HCT116 (cell line): Measurements from ENCODE around the gene KPNA2. TPM values are rescaled to one million over a fixed set of nuclear protein-coding genes. Genes with fewer than 3 reads are reported as not detected.
"Not testable (repeated sequence)": the region's sequence is repeated elsewhere in the genome, so short reads cannot be mapped to it uniquely, and the experiment has no call there.

Experiments
- ATAC-seq: fragments of 200-7000 bp; cut with Tn5 transposase; 2 replicates; pipeline ENCODE4 v1.9.1; 2020; ENCODE audit warnings: mild to moderate bottlenecking, moderate library complexity
- BruUV-seq: library from RNA; stranded (reverse); fragments of 400-500 nt; replicated peaks from 2 replicates; lab custom pipeline; 2021; lab: Mats Ljungman, UMichigan
- CTCF ChIA-PET: fragments of 300-600 bp; sonication (Branson Sonifier 250); formaldehyde crosslinking; loops from one replicate; lab custom pipeline; 2021; ENCODE audit warnings: antibody characterized with exemption; lab: Charles Lee
- POLR2A ChIA-PET: fragments of 300-600, 350-600 bp; sonication (Branson Sonifier 250); formaldehyde crosslinking; loops from one replicate; lab custom pipeline; 2021; ENCODE audit warnings: antibody characterized with exemption; lab: Charles Lee
- RAD21 ChIA-PET, 2 experiments: fragments of 300-600 bp; sonication (Branson Sonifier 250); formaldehyde crosslinking; loops; one replicate each; lab custom pipeline; 2023; ENCODE audit warnings: low total read pairs in 2 of 2; ENCODE audit not compliant: uncharacterized antibody in 2 of 2, unreplicated experiment in 2 of 2, low non-redundant PET in 1 of 2; lab: Charles Lee
- DNase-seq: peaks from one replicate; pipeline ENCODE4 v3.0.0-alpha.2; 2010; ENCODE audit warnings: low read depth, low spot score
- H2AFZ ChIP-seq: fragments of 200-600 bp; shearing (Covaris generic), sonication (generic); 2 replicates; pipeline ENCODE4 v1.6.1; 2017; ENCODE audit warnings: low read depth, mixed run types, mixed read lengths, antibody characterized with exemption, low read length; ENCODE audit not compliant: poor library complexity, severe bottlenecking
- H3K27ac ChIP-seq: 2 replicates; pipeline ENCODE4 v1.5.1; 2012; ENCODE audit warnings: low read depth, low read length
- H3K27me3 ChIP-seq: fragments of 200-600 bp; sonication (generic); 2 replicates; pipeline ENCODE4 v1.6.1; 2016; ENCODE audit warnings: mixed run types, low read length, mixed read lengths; ENCODE audit not compliant: insufficient read depth
- H3K36me3 ChIP-seq, 2 experiments: fragments of 200-500 bp in 1 of 2; fragments of 200-600 bp in 1 of 2; sonication (Bioruptor generic) in 1 of 2; sonication (generic) in 1 of 2; 2 replicates each; pipeline versions ENCODE4 v1.5.1 to v1.6.1; 2014 to 2016; ENCODE audit warnings: low read length in 2 of 2, inconsistent platforms in 1 of 2, mixed read lengths in 1 of 2, mixed run types in 1 of 2; ENCODE audit not compliant: insufficient read depth in 2 of 2, control insufficient read depth in 1 of 2
- H3K4me1 ChIP-seq, 2 experiments: fragments of 200-600 bp in 1 of 2; sonication (generic) in 1 of 2; 2 replicates each; pipeline versions ENCODE4 v1.5.1 to v1.6.1; 2012 to 2017; ENCODE audit warnings: low read length in 2 of 2, inconsistent platforms in 1 of 2, mild to moderate bottlenecking in 1 of 2, mixed read lengths in 1 of 2, mixed run types in 1 of 2, moderate library complexity in 1 of 2; ENCODE audit not compliant: insufficient read depth in 2 of 2, control insufficient read depth in 1 of 2
- H3K4me2 ChIP-seq: fragments of 200-600 bp; sonication (generic); 2 replicates; pipeline ENCODE4 v1.6.1; 2017; ENCODE audit warnings: mixed run types, low read length, mixed read lengths
- H3K4me3 ChIP-seq, 2 experiments: fragments of 200-600 bp in 1 of 2; sonication (generic) in 1 of 2; replicated peaks in 1 of 2; 2 replicates each; pipeline ENCODE4 v1.5.1; 2011 to 2016; ENCODE audit warnings: low read length in 2 of 2, control low read depth in 1 of 2, low read depth in 1 of 2, mild to moderate bottlenecking in 1 of 2, mixed read lengths in 1 of 2, mixed run types in 1 of 2
- H3K79me2 ChIP-seq: fragments of 200-600 bp; sonication (generic); 2 replicates; pipeline ENCODE4 v1.6.1; 2017; ENCODE audit warnings: mild to moderate bottlenecking, mixed run types, low read length, moderate library complexity, mixed read lengths; ENCODE audit not compliant: insufficient read depth
- H3K9ac ChIP-seq: fragments of 200-600 bp; sonication (generic); 2 replicates; pipeline ENCODE4 v1.6.1; 2016; ENCODE audit warnings: low read length, mixed read lengths
- H3K9me2 ChIP-seq: fragments of 200-600 bp; sonication (generic), shearing (Covaris generic); 2 replicates; pipeline ENCODE4 v1.6.1; 2017; ENCODE audit warnings: mixed run types, mild to moderate bottlenecking, moderate library complexity; ENCODE audit not compliant: insufficient read depth
- H3K9me3 ChIP-seq, 2 experiments: fragments of 200-500 bp in 1 of 2; fragments of 200-600 bp in 1 of 2; sonication (Bioruptor generic) in 1 of 2; sonication (generic) in 1 of 2; 2 replicates each; pipeline ENCODE4 v1.6.1; 2014 to 2017; ENCODE audit warnings: low read length in 2 of 2, mixed read lengths in 2 of 2, inconsistent platforms in 1 of 2, low read depth in 1 of 2, mild to moderate bottlenecking in 1 of 2, mixed run types in 1 of 2, moderate library complexity in 1 of 2; ENCODE audit not compliant: control insufficient read depth in 1 of 2, insufficient read depth in 1 of 2
- H4K20me1 ChIP-seq: fragments of 200-600 bp; sonication (generic), shearing (Covaris generic); 2 replicates; pipeline ENCODE4 v1.6.1; 2017; ENCODE audit warnings: mixed run types, mild to moderate bottlenecking, moderate library complexity; ENCODE audit not compliant: insufficient read depth
- EZH2 ChIP-seq: fragments of 200-600 bp; sonication (generic); IDR thresholded peaks from 2 replicates; pipeline ENCODE4 v1.6.1; 2017; ENCODE audit warnings: antibody characterized with exemption, mixed run types
- FOSL1 ChIP-seq: IDR thresholded peaks from 2 replicates; pipeline ENCODE4 v1.6.1; 2012; ENCODE audit warnings: low read depth
- SP1 ChIP-seq: IDR thresholded peaks from 2 replicates; pipeline ENCODE4 v1.6.1; 2012; ENCODE audit warnings: low read depth
- SRF ChIP-seq: IDR thresholded peaks from 2 replicates; pipeline ENCODE4 v1.6.1; 2012; ENCODE audit warnings: low read depth
- TCF7L2 ChIP-seq: IDR thresholded peaks from 2 replicates; pipeline ENCODE4 v1.7.0; 2011; ENCODE audit warnings: borderline replicate concordance, inconsistent platforms; ENCODE audit not compliant: insufficient read depth, insufficient read length; ENCODE audit errors: extremely low read depth
- YY1 ChIP-seq: IDR thresholded peaks from 2 replicates; pipeline ENCODE4 v1.6.1; 2011; ENCODE audit warnings: low read length, low read depth, moderate library complexity, mild to moderate bottlenecking; ENCODE audit not compliant: insufficient replicate concordance; ENCODE audit errors: extremely low read depth
- ZNF274 ChIP-seq: fragments of 200-500 bp; sonication (Bioruptor generic); IDR thresholded peaks from 2 replicates; pipeline ENCODE4 v1.6.1; 2014; ENCODE audit warnings: mild to moderate bottlenecking, low read depth, low read length, inconsistent platforms
- intact Hi-C: fragments of 100-400 bp; cut with micrococcal nuclease; formaldehyde crosslinking; loops from 2 replicates; pipeline ENCODE4 v1.10.0; 2022
- total RNA-seq: library from RNA; stranded (reverse); gene quantifications from one replicate; pipeline ENCODE4 v1.2.1, GENCODE V29; 2021; ENCODE audit not compliant: unreplicated experiment
- TF ChIP-seq, protein P1 (sequence below): IDR thresholded peaks from 2 replicates; pipeline ENCODE4 v1.6.1; 2012
- TF ChIP-seq, protein P2 (sequence below), 3 experiments: fragments of 200-600 bp in 1 of 3; sonication (generic) in 1 of 3; IDR thresholded peaks in 2 of 3; conservative IDR thresholded peaks in 1 of 3; 2 replicates each; pipeline ENCODE4 v1.5.1; 2012 to 2017; ENCODE audit warnings: low read depth in 2 of 3, low read length in 2 of 3, antibody characterized with exemption in 1 of 3, borderline replicate concordance in 1 of 3, control low read depth in 1 of 3, mild to moderate bottlenecking in 1 of 3, mixed read lengths in 1 of 3, mixed run types in 1 of 3, moderate library complexity in 1 of 3; ENCODE audit not compliant: insufficient read depth in 1 of 3

KPNA2 gene
- total RNA-seq, 1 experiment from 2014 or later: 330 TPM

DNA sequence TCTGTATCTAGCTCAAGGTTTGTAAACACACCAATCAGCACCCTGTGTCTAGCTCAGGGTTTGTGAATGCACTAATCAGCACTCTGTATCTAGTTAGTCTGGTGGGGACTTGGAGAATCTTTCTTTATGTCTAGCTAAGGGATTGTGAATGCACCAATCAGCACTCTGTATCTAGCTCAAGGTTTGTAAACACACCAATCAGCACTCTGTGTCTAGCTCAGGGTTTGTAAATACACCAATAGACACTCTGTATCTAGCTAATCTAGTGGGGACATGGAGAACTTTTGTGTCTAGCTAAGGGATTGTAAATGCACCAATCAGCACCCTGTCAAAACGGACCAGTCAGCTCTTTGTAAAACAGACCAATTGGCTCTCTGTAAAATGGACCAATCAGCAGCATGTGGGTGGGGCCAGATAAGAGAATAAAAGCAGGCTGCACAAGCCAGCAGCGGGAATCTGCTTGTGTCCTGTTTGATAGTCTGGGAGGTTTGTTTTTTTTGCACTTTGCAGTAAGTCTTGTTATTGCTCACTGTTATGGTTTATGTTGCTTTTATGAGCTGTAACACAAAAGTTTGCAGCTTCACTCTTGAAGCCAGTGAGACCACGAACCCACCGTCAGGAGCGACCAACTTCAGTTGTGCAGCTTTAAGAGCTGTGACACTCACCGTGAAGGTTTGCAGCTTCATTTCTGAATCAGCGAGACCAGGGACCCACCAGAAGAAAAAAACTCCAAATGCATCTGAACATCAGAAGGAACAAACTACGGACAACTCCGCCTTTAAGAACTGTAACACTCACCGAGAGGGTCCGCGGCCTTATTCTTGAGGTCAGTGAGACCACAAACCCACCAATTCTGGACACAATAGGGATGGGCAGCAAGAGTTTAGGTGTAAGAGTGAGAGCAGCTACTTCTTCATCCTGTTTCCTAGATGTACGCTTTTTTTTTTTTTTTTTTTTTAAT lies 46.0 kb downstream of the KPNA2 start:
- TSS peak; percentile 84 for BruUV-seq
- ATAC-seq, H3K4me3 ChIP-seq, H3K9me3 ChIP-seq, RAD21 ChIA-PET, H3K9me2 ChIP-seq: not testable (repeated sequence)
- peak; percentile 35; the same call in 1 of the 2 replicates for TF ChIP-seq SP1
- TF ChIP-seq, all 23 proteins: peak for 1; not testable (repeated sequence) for 22
- DNase-seq, H3K27me3 ChIP-seq, H3K4me1 ChIP-seq, intact Hi-C loops, H3K79me2 ChIP-seq, H3K9ac ChIP-seq, CTCF ChIA-PET, H3K4me2 ChIP-seq, H3K36me3 ChIP-seq, H2AFZ ChIP-seq, H3K27ac ChIP-seq, H4K20me1 ChIP-seq: not testable (repeated sequence)
- POLR2A ChIA-PET: interaction anchor here (0.8 to 0.9 kb wide), 2 partner anchors 18 to 87 kb away, joined by 3 read pairs; no protein-coding TSS in a partner anchor

DNA sequence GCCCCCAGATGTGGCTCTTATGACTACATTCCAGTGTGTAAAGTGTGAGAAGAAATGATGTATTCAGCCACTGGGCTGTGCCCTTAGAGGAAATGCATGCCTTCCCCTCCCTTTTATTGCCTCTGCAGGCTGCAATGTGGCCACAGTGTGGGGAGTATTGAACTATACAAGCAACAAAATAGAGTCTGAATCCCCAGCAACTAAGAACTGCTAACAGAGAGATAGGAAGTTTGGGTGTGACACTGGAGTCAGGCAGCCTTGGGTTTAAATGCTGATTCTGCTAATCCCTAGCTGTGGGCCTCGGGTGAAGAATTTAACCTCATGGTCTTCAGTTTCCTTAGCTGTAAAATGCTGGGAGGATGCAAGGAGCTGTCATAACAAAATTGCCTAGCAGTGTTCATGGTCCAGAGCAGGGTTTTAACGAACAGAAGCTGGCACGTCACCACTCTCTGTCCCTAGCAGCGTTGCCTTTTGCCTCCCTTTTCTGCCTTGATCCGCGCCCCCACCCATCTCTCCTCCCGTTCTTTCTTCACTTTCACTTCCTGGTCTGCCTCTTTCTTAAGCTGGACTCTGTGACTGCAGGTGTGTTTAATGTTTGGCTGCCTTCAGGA lies 50.3 kb downstream of the KPNA2 start:
- peaks cover 15 to 19% of the 10 kb centered on the region in 2 experiments for H3K4me1 ChIP-seq
- ChIA-PET CTCF (no interaction called here), RAD21 (no interaction called here), POLR2A (no interaction called here)
- DNase-seq: no peak
- H2AFZ ChIP-seq: no peak overlapping the region
- no peak overlapping the region for H3K4me3 ChIP-seq
- TF ChIP-seq EZH2 (no peak), TCF7L2 (no peak), SP1 (no peak), FOSL1 (no peak), YY1 (no peak), ZNF274 (no peak), SRF (no peak)
- TF ChIP-seq, protein P1, sequence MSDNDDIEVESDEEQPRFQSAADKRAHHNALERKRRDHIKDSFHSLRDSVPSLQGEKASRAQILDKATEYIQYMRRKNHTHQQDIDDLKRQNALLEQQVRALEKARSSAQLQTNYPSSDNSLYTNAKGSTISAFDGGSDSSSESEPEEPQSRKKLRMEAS: no peak
- TF ChIP-seq, protein P2, sequence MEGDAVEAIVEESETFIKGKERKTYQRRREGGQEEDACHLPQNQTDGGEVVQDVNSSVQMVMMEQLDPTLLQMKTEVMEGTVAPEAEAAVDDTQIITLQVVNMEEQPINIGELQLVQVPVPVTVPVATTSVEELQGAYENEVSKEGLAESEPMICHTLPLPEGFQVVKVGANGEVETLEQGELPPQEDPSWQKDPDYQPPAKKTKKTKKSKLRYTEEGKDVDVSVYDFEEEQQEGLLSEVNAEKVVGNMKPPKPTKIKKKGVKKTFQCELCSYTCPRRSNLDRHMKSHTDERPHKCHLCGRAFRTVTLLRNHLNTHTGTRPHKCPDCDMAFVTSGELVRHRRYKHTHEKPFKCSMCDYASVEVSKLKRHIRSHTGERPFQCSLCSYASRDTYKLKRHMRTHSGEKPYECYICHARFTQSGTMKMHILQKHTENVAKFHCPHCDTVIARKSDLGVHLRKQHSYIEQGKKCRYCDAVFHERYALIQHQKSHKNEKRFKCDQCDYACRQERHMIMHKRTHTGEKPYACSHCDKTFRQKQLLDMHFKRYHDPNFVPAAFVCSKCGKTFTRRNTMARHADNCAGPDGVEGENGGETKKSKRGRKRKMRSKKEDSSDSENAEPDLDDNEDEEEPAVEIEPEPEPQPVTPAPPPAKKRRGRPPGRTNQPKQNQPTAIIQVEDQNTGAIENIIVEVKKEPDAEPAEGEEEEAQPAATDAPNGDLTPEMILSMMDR (IDR thresholded peaks at IDR 0.05 in 2 of 3, conservative IDR thresholded peaks at IDR 0.05 in 1 of 3; ENCODE audit: borderline replicate concordance in 1 of 3, insufficient read depth in 1 of 3, low read depth in 2 of 3, low read length in 2 of 3): no peak
- intact Hi-C loops: no loop called here
- H3K9ac ChIP-seq: no peak overlapping the region
- no peaks in the 10 kb centered on the region for H3K27me3 ChIP-seq
- no TSS peak for BruUV-seq
- H3K4me2 ChIP-seq: no peak overlapping the region
- no peaks in the 10 kb centered on the region for H3K79me2 ChIP-seq
- H3K9me3 ChIP-seq: no peaks in the 10 kb centered on the region
- ATAC-seq: peak; percentile 24; the same call in 1 of the 2 replicates
- H3K27ac ChIP-seq: no peak overlapping the region
- no peaks in the 10 kb centered on the region for H4K20me1 ChIP-seq
- H3K9me2 ChIP-seq: no peaks in the 10 kb centered on the region
- no peaks in the 10 kb centered on the region for H3K36me3 ChIP-seq
